ENCODE data around the gene SFT2D1. TPM values are rescaled to one million over a fixed set of nuclear protein-coding genes. Genes with fewer than 3 reads are reported as not detected.

Gene SFT2D1
- total RNA-seq, 1 experiment from 2014 or later = 119 TPM

- no peaks in the 10 kb centered on the region for H3K9me2 ChIP-seq (replicated peaks; ENCODE audit: insufficient read depth, low read length)
- H3K4me3 ChIP-seq (ENCODE audit: low read length) = no peak overlapping the region
- H3K27me3 ChIP-seq (ENCODE audit: low read length) = no peaks in the 10 kb centered on the region
- no peak for DNase-seq
- no peaks in the 10 kb centered on the region for H4K20me1 ChIP-seq (ENCODE audit: insufficient read depth, low read depth, low read length)
- H3K9ac ChIP-seq (ENCODE audit: low read length) = no peak overlapping the region
- H3K4me2 ChIP-seq (ENCODE audit: low read depth, low read length, poor library complexity, severe bottlenecking) = no peak overlapping the region
- H3K27ac ChIP-seq (ENCODE audit: low read length) = no peak overlapping the region
- H3K9me3 ChIP-seq (ENCODE audit: low read length) = no peaks in the 10 kb centered on the region
- H3K79me2 ChIP-seq (ENCODE audit: low read length) = no peaks in the 10 kb centered on the region
- no peak overlapping the region for H2AFZ ChIP-seq (ENCODE audit: low read length)
- H3K36me3 ChIP-seq (ENCODE audit: insufficient read depth, low read length) = no peaks in the 10 kb centered on the region
- H3K4me1 ChIP-seq (ENCODE audit: low read length) = peaks cover 17% of the 10 kb centered on the region
Observed at GRCh38 chr6:166271376-166271765, 71.0 kb downstream of the SFT2D1 start.

GRCh38 chr6:166270706-166271375 is 71.5 kb downstream of the SFT2D1 start:
- Histone ChIP-seq H3K27me3 (ENCODE audit: low read length) (no peaks in the 10 kb centered on the region), H3K4me1 (ENCODE audit: low read length) (peaks cover 14% of the 10 kb centered on the region), H3K79me2 (ENCODE audit: low read length) (no peaks in the 10 kb centered on the region), H3K9me2 (replicated peaks; ENCODE audit: insufficient read depth, low read length) (no peaks in the 10 kb centered on the region), H3K4me3 (ENCODE audit: low read length) (no peak overlapping the region), H3K4me2 (ENCODE audit: low read depth, low read length, poor library complexity, severe bottlenecking) (no peak overlapping the region), H3K9ac (ENCODE audit: low read length) (no peak overlapping the region), H3K36me3 (ENCODE audit: insufficient read depth, low read length) (no peaks in the 10 kb centered on the region), H2AFZ (ENCODE audit: low read length) (no peak overlapping the region), H3K9me3 (ENCODE audit: low read length) (no peaks in the 10 kb centered on the region), H4K20me1 (ENCODE audit: insufficient read depth, low read depth, low read length) (no peaks in the 10 kb centered on the region), H3K27ac (ENCODE audit: low read length) (no peak overlapping the region)
- no peak for DNase-seq

Other genes starting within 250 kb of the SFT2D1 start
- 11.3 and 12.2 TPM in 2 replicates for gene TBXT, start 174.7 kb downstream of the SFT2D1 start, total RNA-seq (2014; rRNA removed; shearing (Covaris generic); ENCODE audit: low replicate concordance)
- gene PRR18, start 34.2 kb downstream of the SFT2D1 start, total RNA-seq (2014; rRNA removed; shearing (Covaris generic); ENCODE audit: low replicate concordance) = 0.14 TPM in 1 of 2 replicates, not detected in the other
- gene MPC1, start 40.4 kb upstream of the SFT2D1 start, total RNA-seq (2014; rRNA removed; shearing (Covaris generic); ENCODE audit: low replicate concordance) = 62.7 and 109 TPM in 2 replicates
- 1.7 and 3.6 TPM in 2 replicates for gene RAMACL, start 244.1 kb upstream of the SFT2D1 start, total RNA-seq (2014; rRNA removed; shearing (Covaris generic); ENCODE audit: low replicate concordance)

Data from Karpas-422 (cell line).